ENCODE results near the gene LDB2. TPM values are rescaled to one million over a fixed set of nuclear protein-coding genes. Genes with fewer than 3 reads are reported as not detected.

Gene LDB2
- total RNA-seq, 4 donors from 2014 or later, result 3.9 to 43.7 (median 7.8) TPM

DNA sequence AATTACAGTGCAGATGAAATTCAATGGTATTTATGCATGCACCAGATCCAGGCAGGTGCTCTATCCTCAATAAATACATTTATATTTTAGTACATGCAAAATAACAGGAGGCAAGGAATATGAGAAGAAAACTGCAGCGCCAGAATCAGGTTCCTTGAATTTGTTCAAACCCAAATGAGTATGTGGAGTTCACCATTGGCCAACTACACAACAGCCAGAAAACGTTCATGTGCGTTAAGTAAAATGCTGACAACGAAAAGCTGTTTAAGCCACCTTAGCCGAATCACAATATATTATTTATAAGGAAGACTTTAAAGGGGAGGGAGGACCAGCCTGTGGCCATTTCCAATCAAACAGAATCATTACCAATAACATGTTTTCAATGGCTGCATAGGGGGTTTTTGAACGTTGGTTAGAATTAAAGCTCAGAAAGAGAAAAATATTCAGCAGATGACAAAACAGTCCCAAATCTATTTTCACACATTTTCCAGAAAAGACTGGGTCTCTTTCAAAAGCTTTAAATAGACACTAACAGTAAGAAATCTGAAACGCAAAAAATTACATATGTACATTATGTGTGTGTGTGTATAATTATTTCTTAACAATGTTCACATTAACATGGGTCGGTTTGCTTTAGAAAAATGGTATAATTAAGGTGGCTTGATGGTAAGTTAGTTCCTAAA is 171.9 kb downstream of the LDB2 start:
- Histone ChIP-seq H3K36me3 (no peaks in the 10 kb centered on the region), H3K27me3 (no peaks in the 10 kb centered on the region), H3K4me1 (no peaks in the 10 kb centered on the region), H3K4me3 (no peak overlapping the region), H3K9me3 (no peaks in the 10 kb centered on the region), H3K27ac (no peak overlapping the region)
- TF ChIP-seq POLR2A (IDR thresholded peaks at IDR 0.05), result no peak
- TF ChIP-seq, protein P1, sequence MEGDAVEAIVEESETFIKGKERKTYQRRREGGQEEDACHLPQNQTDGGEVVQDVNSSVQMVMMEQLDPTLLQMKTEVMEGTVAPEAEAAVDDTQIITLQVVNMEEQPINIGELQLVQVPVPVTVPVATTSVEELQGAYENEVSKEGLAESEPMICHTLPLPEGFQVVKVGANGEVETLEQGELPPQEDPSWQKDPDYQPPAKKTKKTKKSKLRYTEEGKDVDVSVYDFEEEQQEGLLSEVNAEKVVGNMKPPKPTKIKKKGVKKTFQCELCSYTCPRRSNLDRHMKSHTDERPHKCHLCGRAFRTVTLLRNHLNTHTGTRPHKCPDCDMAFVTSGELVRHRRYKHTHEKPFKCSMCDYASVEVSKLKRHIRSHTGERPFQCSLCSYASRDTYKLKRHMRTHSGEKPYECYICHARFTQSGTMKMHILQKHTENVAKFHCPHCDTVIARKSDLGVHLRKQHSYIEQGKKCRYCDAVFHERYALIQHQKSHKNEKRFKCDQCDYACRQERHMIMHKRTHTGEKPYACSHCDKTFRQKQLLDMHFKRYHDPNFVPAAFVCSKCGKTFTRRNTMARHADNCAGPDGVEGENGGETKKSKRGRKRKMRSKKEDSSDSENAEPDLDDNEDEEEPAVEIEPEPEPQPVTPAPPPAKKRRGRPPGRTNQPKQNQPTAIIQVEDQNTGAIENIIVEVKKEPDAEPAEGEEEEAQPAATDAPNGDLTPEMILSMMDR (IDR thresholded peaks at IDR 0.05), result no peak
- no peak for DNase-seq

DNA sequence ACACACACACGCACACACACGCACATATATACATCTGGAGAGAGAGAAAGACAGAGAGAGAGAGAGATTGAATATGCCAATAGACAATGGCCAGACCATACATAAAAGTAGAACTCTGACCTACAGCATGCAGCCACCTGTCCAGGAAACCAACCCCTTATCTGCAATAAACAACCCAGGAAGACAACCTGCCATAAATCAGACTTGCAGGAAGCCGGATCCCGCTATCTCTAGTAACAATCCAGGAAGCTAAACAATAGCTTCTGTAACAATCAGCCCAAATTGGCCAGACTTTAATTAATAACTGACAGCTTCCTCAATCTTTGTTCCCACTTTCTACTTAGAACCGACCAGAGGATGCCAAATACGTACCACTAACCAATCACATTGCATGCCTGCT is 173.2 kb downstream of the LDB2 start:
- Histone ChIP-seq H3K27ac (no peak overlapping the region), H3K4me3 (no peak overlapping the region), H3K36me3 (no peaks in the 10 kb centered on the region), H3K9me3 (no peaks in the 10 kb centered on the region), H3K27me3 (no peaks in the 10 kb centered on the region), H3K4me1 (no peaks in the 10 kb centered on the region)
- DNase-seq, result no peak
- no peak for TF ChIP-seq POLR2A (IDR thresholded peaks at IDR 0.05)
- TF ChIP-seq, protein P1 (IDR thresholded peaks at IDR 0.05), result no peak

DNA sequence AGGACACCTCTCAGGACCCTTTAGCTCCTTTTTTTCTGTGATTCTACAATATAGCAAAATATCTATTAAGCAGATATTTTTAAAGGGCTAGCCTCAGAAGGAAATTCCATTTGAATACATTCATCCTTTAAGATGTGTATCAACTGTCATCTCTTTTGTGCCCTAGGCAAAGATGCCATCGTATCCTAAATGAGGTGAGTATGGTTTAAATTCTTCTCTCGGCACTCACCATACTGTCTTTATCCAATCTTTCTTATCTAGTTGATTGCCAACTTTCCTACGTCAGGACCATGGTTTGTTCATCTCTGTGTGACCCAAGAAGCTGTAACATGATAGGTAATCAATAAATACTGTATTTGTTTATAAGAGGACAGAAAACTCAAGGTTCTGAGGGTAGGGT is 176.0 kb downstream of the LDB2 start:
- Histone ChIP-seq H3K4me1 (no peaks in the 10 kb centered on the region), H3K27ac (no peak overlapping the region), H3K9me3 (no peaks in the 10 kb centered on the region), H3K36me3 (no peaks in the 10 kb centered on the region), H3K4me3 (no peak overlapping the region), H3K27me3 (no peaks in the 10 kb centered on the region)
- no peak for DNase-seq
- no peak for TF ChIP-seq POLR2A (IDR thresholded peaks at IDR 0.05)
- TF ChIP-seq, protein P1 (IDR thresholded peaks at IDR 0.05), result no peak

DNA sequence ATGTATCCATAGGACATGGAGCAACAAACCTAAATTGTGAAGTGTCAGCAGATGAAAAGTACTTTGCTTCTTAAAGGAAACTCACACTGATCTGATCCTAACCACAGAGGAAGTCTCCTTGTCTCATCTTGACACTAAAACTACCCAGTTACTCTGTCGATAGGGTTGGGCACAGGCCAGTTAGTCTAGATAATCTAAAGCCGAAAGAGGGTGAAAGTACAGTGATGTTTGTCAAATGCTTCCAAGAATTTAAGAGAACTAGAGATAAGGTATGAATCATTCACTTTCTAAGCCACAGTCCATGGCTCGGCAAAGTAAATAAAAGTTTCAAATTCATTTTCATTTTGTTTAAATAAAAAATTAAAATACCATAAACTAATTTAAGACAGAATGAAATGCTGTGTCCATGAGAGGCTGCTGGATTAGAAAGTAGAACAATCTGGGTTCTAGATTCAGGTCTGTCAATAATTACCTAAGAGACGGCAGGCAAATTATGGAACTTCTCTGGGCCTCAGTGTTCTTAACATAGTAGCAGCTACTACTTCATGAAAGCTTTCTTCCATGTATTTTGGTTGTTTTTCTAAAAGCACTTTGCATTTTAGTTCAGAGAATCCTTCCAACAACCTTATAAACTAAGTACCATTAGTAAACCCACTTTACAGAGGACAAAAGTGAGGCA is 176.7 kb downstream of the LDB2 start:
- no peak for DNase-seq
- Histone ChIP-seq H3K36me3 (no peaks in the 10 kb centered on the region), H3K27ac (no peak overlapping the region), H3K27me3 (no peaks in the 10 kb centered on the region), H3K4me3 (no peak overlapping the region), H3K4me1 (no peaks in the 10 kb centered on the region), H3K9me3 (no peaks in the 10 kb centered on the region)
- TF ChIP-seq POLR2A (IDR thresholded peaks at IDR 0.05), result no peak
- TF ChIP-seq, protein P1 (IDR thresholded peaks at IDR 0.05), result no peak

DNA sequence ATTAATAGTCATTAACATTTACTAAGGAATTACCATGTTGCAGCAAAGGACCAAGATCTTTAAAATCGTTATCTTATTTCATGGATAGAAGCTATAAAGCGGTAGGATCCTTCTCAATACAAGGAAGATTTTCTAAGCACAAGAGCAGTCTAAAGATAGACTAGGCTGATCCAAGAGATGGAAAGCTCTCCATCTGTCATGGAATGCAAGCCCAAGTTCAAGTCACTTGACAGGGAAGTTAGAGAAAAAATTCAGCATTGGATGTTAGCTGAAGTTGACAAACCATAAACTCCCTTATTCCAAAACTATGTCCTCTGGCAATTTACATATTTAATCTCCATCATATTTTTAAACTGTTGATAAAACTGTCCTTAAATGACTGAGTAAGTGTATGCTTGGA is 177.7 kb downstream of the LDB2 start:
- no peaks in the 10 kb centered on the region for H3K36me3 ChIP-seq
- TF ChIP-seq POLR2A (IDR thresholded peaks at IDR 0.05), result no peak
- TF ChIP-seq, protein P1 (IDR thresholded peaks at IDR 0.05), result no peak
- no peak for DNase-seq
- no peaks in the 10 kb centered on the region for H3K9me3 ChIP-seq
- H3K27ac ChIP-seq, result no peak overlapping the region
- H3K27me3 ChIP-seq, result no peaks in the 10 kb centered on the region
- H3K4me1 ChIP-seq, result no peaks in the 10 kb centered on the region
- no peak overlapping the region for H3K4me3 ChIP-seq
